HCT116 (cell line): ENCODE measurements around the gene RAVER2. TPM values are rescaled to one million over a fixed set of nuclear protein-coding genes. Genes with fewer than 3 reads are reported as not detected.

Source experiments
- ATAC-seq: fragments of 200-7000 bp; cut with Tn5 transposase; 2 replicates; pipeline ENCODE4 v1.9.1; 2020; ENCODE audit warnings: mild to moderate bottlenecking, moderate library complexity
- BruUV-seq: library from RNA; stranded (reverse); fragments of 400-500 nt; replicated peaks from 2 replicates; lab custom pipeline; 2021; lab: Mats Ljungman, UMichigan
- CTCF ChIA-PET: fragments of 300-600 bp; sonication (Branson Sonifier 250); formaldehyde crosslinking; loops from one replicate; lab custom pipeline; 2021; ENCODE audit warnings: antibody characterized with exemption; lab: Charles Lee
- POLR2A ChIA-PET: fragments of 300-600, 350-600 bp; sonication (Branson Sonifier 250); formaldehyde crosslinking; loops from one replicate; lab custom pipeline; 2021; ENCODE audit warnings: antibody characterized with exemption; lab: Charles Lee
- RAD21 ChIA-PET, 2 experiments: fragments of 300-600 bp; sonication (Branson Sonifier 250); formaldehyde crosslinking; loops; one replicate each; lab custom pipeline; 2023; ENCODE audit warnings: low total read pairs in 2 of 2; ENCODE audit not compliant: uncharacterized antibody in 2 of 2, unreplicated experiment in 2 of 2, low non-redundant PET in 1 of 2; lab: Charles Lee
- DNase-seq: peaks from one replicate; pipeline ENCODE4 v3.0.0-alpha.2; 2010; ENCODE audit warnings: low read depth, low spot score
- H2AFZ ChIP-seq: fragments of 200-600 bp; shearing (Covaris generic), sonication (generic); 2 replicates; pipeline ENCODE4 v1.6.1; 2017; ENCODE audit warnings: low read depth, mixed run types, mixed read lengths, antibody characterized with exemption, low read length; ENCODE audit not compliant: poor library complexity, severe bottlenecking
- H3K27ac ChIP-seq: 2 replicates; pipeline ENCODE4 v1.5.1; 2012; ENCODE audit warnings: low read depth, low read length
- H3K27me3 ChIP-seq: fragments of 200-600 bp; sonication (generic); 2 replicates; pipeline ENCODE4 v1.6.1; 2016; ENCODE audit warnings: mixed run types, low read length, mixed read lengths; ENCODE audit not compliant: insufficient read depth
- H3K36me3 ChIP-seq, 2 experiments: fragments of 200-500 bp in 1 of 2; fragments of 200-600 bp in 1 of 2; sonication (Bioruptor generic) in 1 of 2; sonication (generic) in 1 of 2; 2 replicates each; pipeline versions ENCODE4 v1.5.1 to v1.6.1; 2014 to 2016; ENCODE audit warnings: low read length in 2 of 2, inconsistent platforms in 1 of 2, mixed read lengths in 1 of 2, mixed run types in 1 of 2; ENCODE audit not compliant: insufficient read depth in 2 of 2, control insufficient read depth in 1 of 2
- H3K4me1 ChIP-seq, 2 experiments: fragments of 200-600 bp in 1 of 2; sonication (generic) in 1 of 2; 2 replicates each; pipeline versions ENCODE4 v1.5.1 to v1.6.1; 2012 to 2017; ENCODE audit warnings: low read length in 2 of 2, inconsistent platforms in 1 of 2, mild to moderate bottlenecking in 1 of 2, mixed read lengths in 1 of 2, mixed run types in 1 of 2, moderate library complexity in 1 of 2; ENCODE audit not compliant: insufficient read depth in 2 of 2, control insufficient read depth in 1 of 2
- H3K4me2 ChIP-seq: fragments of 200-600 bp; sonication (generic); 2 replicates; pipeline ENCODE4 v1.6.1; 2017; ENCODE audit warnings: mixed run types, low read length, mixed read lengths
- H3K4me3 ChIP-seq, 2 experiments: fragments of 200-600 bp in 1 of 2; sonication (generic) in 1 of 2; replicated peaks in 1 of 2; 2 replicates each; pipeline ENCODE4 v1.5.1; 2011 to 2016; ENCODE audit warnings: low read length in 2 of 2, control low read depth in 1 of 2, low read depth in 1 of 2, mild to moderate bottlenecking in 1 of 2, mixed read lengths in 1 of 2, mixed run types in 1 of 2
- H3K79me2 ChIP-seq: fragments of 200-600 bp; sonication (generic); 2 replicates; pipeline ENCODE4 v1.6.1; 2017; ENCODE audit warnings: mild to moderate bottlenecking, mixed run types, low read length, moderate library complexity, mixed read lengths; ENCODE audit not compliant: insufficient read depth
- H3K9ac ChIP-seq: fragments of 200-600 bp; sonication (generic); 2 replicates; pipeline ENCODE4 v1.6.1; 2016; ENCODE audit warnings: low read length, mixed read lengths
- H3K9me2 ChIP-seq: fragments of 200-600 bp; sonication (generic), shearing (Covaris generic); 2 replicates; pipeline ENCODE4 v1.6.1; 2017; ENCODE audit warnings: mixed run types, mild to moderate bottlenecking, moderate library complexity; ENCODE audit not compliant: insufficient read depth
- H3K9me3 ChIP-seq, 2 experiments: fragments of 200-500 bp in 1 of 2; fragments of 200-600 bp in 1 of 2; sonication (Bioruptor generic) in 1 of 2; sonication (generic) in 1 of 2; 2 replicates each; pipeline ENCODE4 v1.6.1; 2014 to 2017; ENCODE audit warnings: low read length in 2 of 2, mixed read lengths in 2 of 2, inconsistent platforms in 1 of 2, low read depth in 1 of 2, mild to moderate bottlenecking in 1 of 2, mixed run types in 1 of 2, moderate library complexity in 1 of 2; ENCODE audit not compliant: control insufficient read depth in 1 of 2, insufficient read depth in 1 of 2
- H4K20me1 ChIP-seq: fragments of 200-600 bp; sonication (generic), shearing (Covaris generic); 2 replicates; pipeline ENCODE4 v1.6.1; 2017; ENCODE audit warnings: mixed run types, mild to moderate bottlenecking, moderate library complexity; ENCODE audit not compliant: insufficient read depth
- CEBPB ChIP-seq: IDR thresholded peaks from 2 replicates; pipeline ENCODE4 v1.6.1; 2012; ENCODE audit warnings: low read depth
- EZH2 ChIP-seq: fragments of 200-600 bp; sonication (generic); IDR thresholded peaks from 2 replicates; pipeline ENCODE4 v1.6.1; 2017; ENCODE audit warnings: antibody characterized with exemption, mixed run types
- EZH2phosphoT487 ChIP-seq: fragments of 200-600 bp; IDR thresholded peaks from 2 replicates; pipeline ENCODE4 v1.6.1; 2018; ENCODE audit warnings: antibody characterized with exemption, borderline replicate concordance
- FOSL1 ChIP-seq: IDR thresholded peaks from 2 replicates; pipeline ENCODE4 v1.6.1; 2012; ENCODE audit warnings: low read depth
- MAX ChIP-seq: IDR thresholded peaks from 2 replicates; pipeline ENCODE4 v1.6.1; 2012
- POLR2A ChIP-seq: IDR thresholded peaks from 2 replicates; pipeline ENCODE4 v1.7.0; 2011; ENCODE audit warnings: borderline replicate concordance; ENCODE audit not compliant: insufficient read depth, insufficient read length; ENCODE audit errors: extremely low read depth
- POLR2AphosphoS5 ChIP-seq: IDR thresholded peaks from 2 replicates; pipeline ENCODE4 v1.6.1; 2011; ENCODE audit warnings: mild to moderate bottlenecking, low read depth, low read length, moderate library complexity
- SP1 ChIP-seq: IDR thresholded peaks from 2 replicates; pipeline ENCODE4 v1.6.1; 2012; ENCODE audit warnings: low read depth
- SRF ChIP-seq: IDR thresholded peaks from 2 replicates; pipeline ENCODE4 v1.6.1; 2012; ENCODE audit warnings: low read depth
- TCF7L2 ChIP-seq: IDR thresholded peaks from 2 replicates; pipeline ENCODE4 v1.7.0; 2011; ENCODE audit warnings: borderline replicate concordance, inconsistent platforms; ENCODE audit not compliant: insufficient read depth, insufficient read length; ENCODE audit errors: extremely low read depth
- ZFX ChIP-seq: fragments of 450-650 bp; IDR thresholded peaks from 2 replicates; pipeline ENCODE4 v1.6.1; 2017
- ZNF274 ChIP-seq: fragments of 200-500 bp; sonication (Bioruptor generic); IDR thresholded peaks from 2 replicates; pipeline ENCODE4 v1.6.1; 2014; ENCODE audit warnings: mild to moderate bottlenecking, low read depth, low read length, inconsistent platforms
- intact Hi-C: fragments of 100-400 bp; cut with micrococcal nuclease; formaldehyde crosslinking; loops from 2 replicates; pipeline ENCODE4 v1.10.0; 2022
- total RNA-seq: library from RNA; stranded (reverse); gene quantifications from one replicate; pipeline ENCODE4 v1.2.1, GENCODE V29; 2021; ENCODE audit not compliant: unreplicated experiment
- TF ChIP-seq, protein P1 (sequence below), 3 experiments: fragments of 200-600 bp in 1 of 3; sonication (generic) in 1 of 3; IDR thresholded peaks in 2 of 3; conservative IDR thresholded peaks in 1 of 3; 2 replicates each; pipeline ENCODE4 v1.5.1; 2012 to 2017; ENCODE audit warnings: low read depth in 2 of 3, low read length in 2 of 3, antibody characterized with exemption in 1 of 3, borderline replicate concordance in 1 of 3, control low read depth in 1 of 3, mild to moderate bottlenecking in 1 of 3, mixed read lengths in 1 of 3, mixed run types in 1 of 3, moderate library complexity in 1 of 3; ENCODE audit not compliant: insufficient read depth in 1 of 3
- TF ChIP-seq, protein P2 (sequence below): IDR thresholded peaks from 2 replicates; pipeline ENCODE4 v1.6.1; 2012

RAVER2 gene
- total RNA-seq, 1 experiment from 2014 or later, result 23.2 TPM

DNA sequence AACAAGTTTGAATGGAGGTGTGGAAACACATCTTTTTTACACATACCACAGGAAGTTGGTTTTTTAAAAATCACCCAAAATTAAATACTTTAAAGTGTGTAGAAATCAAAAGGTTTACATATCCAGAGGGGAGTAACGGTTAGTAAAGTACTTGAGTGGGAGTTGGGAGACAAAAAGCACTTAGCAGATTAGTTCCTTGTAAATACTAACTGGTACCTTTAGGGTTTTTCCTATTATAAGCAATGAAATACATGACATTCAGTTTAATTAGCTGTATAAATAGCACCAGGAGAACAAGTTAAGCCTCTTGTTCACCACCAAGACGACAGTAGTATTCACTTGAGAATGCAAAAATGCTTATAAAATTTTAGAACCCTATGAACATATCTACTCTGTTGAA is 23.7 kb upstream of the RAVER2 start:
- no peaks in the 10 kb centered on the region for H3K36me3 ChIP-seq
- H3K9me3 ChIP-seq, result no peaks in the 10 kb centered on the region
- H3K4me3 ChIP-seq, result no peak overlapping the region
- no TSS peak for BruUV-seq
- no peaks in the 10 kb centered on the region for H3K79me2 ChIP-seq
- ChIA-PET POLR2A (no interaction called here), RAD21 (no interaction called here), CTCF (no interaction called here)
- H3K4me1 ChIP-seq, result no peaks in the 10 kb centered on the region
- H4K20me1 ChIP-seq, result no peaks in the 10 kb centered on the region
- TF ChIP-seq FOSL1, result no peak
- no peak for TF ChIP-seq TCF7L2
- TF ChIP-seq SRF, result no peak
- TF ChIP-seq ZNF274, result no peak
- TF ChIP-seq ZFX, result no peak
- no peak for TF ChIP-seq CEBPB
- TF ChIP-seq, protein P1, sequence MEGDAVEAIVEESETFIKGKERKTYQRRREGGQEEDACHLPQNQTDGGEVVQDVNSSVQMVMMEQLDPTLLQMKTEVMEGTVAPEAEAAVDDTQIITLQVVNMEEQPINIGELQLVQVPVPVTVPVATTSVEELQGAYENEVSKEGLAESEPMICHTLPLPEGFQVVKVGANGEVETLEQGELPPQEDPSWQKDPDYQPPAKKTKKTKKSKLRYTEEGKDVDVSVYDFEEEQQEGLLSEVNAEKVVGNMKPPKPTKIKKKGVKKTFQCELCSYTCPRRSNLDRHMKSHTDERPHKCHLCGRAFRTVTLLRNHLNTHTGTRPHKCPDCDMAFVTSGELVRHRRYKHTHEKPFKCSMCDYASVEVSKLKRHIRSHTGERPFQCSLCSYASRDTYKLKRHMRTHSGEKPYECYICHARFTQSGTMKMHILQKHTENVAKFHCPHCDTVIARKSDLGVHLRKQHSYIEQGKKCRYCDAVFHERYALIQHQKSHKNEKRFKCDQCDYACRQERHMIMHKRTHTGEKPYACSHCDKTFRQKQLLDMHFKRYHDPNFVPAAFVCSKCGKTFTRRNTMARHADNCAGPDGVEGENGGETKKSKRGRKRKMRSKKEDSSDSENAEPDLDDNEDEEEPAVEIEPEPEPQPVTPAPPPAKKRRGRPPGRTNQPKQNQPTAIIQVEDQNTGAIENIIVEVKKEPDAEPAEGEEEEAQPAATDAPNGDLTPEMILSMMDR (IDR thresholded peaks at IDR 0.05 in 2 of 3, conservative IDR thresholded peaks at IDR 0.05 in 1 of 3; ENCODE audit: borderline replicate concordance in 1 of 3, insufficient read depth in 1 of 3, low read depth in 2 of 3, low read length in 2 of 3), result no peak
- TF ChIP-seq POLR2A, result no peak
- TF ChIP-seq SP1, result no peak
- TF ChIP-seq POLR2AphosphoS5, result no peak
- no peak for TF ChIP-seq MAX
- TF ChIP-seq, protein P2, sequence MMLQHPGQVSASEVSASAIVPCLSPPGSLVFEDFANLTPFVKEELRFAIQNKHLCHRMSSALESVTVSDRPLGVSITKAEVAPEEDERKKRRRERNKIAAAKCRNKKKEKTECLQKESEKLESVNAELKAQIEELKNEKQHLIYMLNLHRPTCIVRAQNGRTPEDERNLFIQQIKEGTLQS, result no peak
- no peak for TF ChIP-seq EZH2phosphoT487
- no peak for TF ChIP-seq EZH2
- no peaks in the 10 kb centered on the region for H3K9me2 ChIP-seq
- ATAC-seq (no peak), DNase-seq (no peak)
- H3K9ac ChIP-seq, result no peak overlapping the region
- no peaks in the 10 kb centered on the region for H3K27me3 ChIP-seq
- no peak overlapping the region for H3K27ac ChIP-seq
- intact Hi-C loops, result no loop called here
- H2AFZ ChIP-seq, result no peak overlapping the region
- H3K4me2 ChIP-seq, result no peak overlapping the region
